HG02678 (cell line): ENCODE data around the gene TMC6.
"Not testable (repeated sequence)": the region's sequence is repeated elsewhere in the genome, so short reads cannot be mapped to it uniquely, and the experiment has no call there.

Experiments used
- ATAC-seq: cut with Tn5 transposase; IDR thresholded peaks from one replicate; pipeline ENCODE4 v1.9.1; 2021; ENCODE audit warnings: mild to moderate bottlenecking, moderate library complexity; ENCODE audit not compliant: unreplicated experiment

TMC6 gene

DNA sequence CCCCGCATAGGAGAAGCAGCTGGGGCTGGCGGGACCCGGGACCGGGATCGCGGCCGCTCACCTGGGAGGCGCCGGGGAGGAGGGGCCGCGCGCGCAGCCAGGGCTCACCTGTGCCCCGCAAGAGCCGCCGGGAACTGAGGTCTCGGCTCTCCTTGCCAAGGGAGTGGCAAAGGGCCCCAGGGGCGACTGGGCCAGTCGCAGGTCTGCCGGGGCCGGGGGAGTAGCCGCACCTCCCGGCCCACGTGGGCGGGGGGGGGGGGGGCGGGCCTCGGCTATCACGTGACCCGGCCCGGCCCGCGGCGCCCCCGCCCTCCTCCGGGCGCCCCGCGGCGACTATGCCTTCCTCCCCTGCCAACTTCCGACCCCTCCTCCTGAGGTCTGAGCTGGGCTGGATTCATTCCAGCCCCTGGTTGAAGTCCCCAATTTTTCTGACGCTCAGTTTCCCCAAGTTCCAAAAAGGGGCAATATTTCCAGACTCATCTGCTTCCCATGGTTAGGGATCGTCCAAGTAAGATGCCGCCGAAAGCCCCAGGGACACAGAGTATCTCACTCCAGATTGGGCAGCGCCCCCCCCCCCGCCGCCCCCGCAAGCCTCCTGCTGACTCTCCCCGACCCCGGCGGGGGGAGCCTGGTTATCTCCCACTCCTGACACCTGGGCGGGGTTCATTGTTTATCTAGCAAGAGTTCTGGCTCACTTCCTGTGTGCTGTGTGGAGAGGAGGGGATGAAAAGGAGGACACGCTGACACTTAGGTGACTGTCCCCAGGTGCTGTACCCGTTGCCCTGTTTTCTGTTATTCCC lies at the start of gene TMC6:
Gene TMC6 (minus strand): TSS at position 205 of the 800 bp plus-strand sequence. CDS start 1,923 bp downstream, outside the sequence.
- no peak for ATAC-seq

GRCh38 chr17:78176548-78177025 lies 48.0 kb upstream of the TMC6 start:
- ATAC-seq = no peak

GRCh38 chr17:78175643-78175981 lies 47.1 kb upstream of the TMC6 start:
- no peak for ATAC-seq

DNA sequence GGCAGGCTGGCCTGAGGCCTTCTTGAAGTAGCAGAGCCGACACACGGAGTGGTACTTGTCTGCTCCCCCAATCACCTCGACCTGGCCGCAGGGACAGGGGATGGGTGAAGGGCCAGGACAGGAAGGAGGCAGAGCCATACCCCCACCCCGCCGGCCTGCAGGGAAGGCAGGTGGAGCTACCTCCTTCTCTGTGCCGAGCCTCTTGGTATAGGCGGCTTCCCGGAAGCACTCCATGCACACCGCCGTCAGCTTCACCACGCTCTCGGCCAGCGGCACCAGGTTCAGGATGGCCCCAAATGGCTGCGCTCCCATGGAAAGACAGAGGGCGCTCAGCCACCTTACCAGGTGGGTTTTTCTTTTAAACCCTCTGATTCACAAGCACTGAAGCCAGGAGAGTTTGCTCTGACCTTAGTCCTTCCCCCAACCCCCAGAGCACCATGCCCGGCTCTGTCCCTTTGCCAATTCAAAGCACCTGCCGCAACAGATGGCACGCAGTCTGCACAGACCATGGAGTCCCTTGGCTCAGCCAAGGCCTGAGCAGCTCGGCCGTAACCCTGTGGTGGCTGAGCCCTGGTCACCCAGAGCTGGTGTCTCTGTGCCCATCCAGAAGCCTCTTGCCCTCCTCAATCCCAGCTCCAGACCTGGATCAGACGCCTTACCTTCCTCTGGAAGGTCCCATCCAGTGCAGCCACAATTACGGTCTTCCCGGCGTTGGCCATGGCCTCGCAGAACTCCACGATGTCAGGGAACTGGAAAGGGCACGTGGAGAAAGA lies 46.5 kb upstream of the TMC6 start:
- ATAC-seq = no peak

GRCh38 chr17:78174346-78174869 lies 45.9 kb upstream of the TMC6 start:
- ATAC-seq = no peak

GRCh38 chr17:78173097-78173715 lies 44.7 kb upstream of the TMC6 start:
- peak; percentile 42 for ATAC-seq

DNA sequence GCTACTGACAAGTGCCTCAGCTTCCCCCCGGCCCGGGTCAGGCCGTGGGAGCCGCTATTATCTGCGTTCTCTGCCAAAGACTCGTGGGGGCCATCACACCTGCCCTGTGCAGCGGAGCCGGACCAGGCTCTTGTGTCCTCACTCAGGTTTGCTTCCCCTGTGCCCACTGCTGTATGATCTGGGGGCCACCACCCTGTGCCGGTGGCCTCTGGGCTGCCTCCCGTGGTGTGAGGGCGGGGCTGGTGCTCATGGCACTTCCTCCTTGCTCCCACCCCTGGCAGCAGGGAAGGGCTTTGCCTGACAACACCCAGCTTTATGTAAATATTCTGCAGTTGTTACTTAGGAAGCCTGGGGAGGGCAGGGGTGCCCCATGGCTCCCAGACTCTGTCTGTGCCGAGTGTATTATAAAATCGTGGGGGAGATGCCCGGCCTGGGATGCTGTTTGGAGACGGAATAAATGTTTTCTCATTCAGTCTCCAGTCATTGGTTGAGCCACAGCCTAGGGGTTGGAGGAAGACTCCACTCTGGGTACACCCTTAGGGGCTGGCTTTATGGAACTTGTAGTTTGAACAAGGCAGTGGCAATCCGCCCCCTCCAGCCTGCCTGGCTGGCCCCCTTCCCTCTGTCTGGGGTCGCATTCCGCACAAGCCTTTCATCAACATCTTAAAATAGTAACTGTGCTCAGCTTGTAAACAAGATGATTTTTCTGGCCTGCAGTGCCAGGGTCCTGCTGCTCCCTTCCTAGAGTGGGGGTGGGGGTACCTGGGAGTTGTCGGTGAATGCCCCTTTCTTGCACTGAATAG lies 43.9 kb upstream of the TMC6 start:
- ATAC-seq = no peak

DNA sequence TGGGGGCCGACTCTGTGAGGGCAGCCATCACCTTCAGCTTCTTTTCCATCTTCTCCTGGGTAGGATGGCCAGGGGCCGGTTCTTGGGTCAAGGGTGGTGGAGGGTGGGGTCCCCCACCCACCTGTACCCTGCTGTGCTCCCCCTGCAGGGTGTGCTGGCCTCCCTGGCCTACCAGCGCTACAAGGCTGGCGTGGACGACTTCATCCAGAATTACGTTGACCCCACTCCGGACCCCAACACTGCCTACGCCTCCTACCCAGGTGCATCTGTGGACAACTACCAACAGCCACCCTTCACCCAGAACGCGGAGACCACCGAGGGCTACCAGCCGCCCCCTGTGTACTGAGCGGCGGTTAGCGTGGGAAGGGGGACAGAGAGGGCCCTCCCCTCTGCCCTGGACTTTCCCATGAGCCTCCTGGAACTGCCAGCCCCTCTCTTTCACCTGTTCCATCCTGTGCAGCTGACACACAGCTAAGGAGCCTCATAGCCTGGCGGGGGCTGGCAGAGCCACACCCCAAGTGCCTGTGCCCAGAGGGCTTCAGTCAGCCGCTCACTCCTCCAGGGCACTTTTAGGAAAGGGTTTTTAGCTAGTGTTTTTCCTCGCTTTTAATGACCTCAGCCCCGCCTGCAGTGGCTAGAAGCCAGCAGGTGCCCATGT lies 43.2 kb upstream of the TMC6 start:
- ATAC-seq = not testable (repeated sequence)

GRCh38 chr17:78170692-78171590 lies 42.4 kb upstream of the TMC6 start:
- ATAC-seq = no peak

DNA sequence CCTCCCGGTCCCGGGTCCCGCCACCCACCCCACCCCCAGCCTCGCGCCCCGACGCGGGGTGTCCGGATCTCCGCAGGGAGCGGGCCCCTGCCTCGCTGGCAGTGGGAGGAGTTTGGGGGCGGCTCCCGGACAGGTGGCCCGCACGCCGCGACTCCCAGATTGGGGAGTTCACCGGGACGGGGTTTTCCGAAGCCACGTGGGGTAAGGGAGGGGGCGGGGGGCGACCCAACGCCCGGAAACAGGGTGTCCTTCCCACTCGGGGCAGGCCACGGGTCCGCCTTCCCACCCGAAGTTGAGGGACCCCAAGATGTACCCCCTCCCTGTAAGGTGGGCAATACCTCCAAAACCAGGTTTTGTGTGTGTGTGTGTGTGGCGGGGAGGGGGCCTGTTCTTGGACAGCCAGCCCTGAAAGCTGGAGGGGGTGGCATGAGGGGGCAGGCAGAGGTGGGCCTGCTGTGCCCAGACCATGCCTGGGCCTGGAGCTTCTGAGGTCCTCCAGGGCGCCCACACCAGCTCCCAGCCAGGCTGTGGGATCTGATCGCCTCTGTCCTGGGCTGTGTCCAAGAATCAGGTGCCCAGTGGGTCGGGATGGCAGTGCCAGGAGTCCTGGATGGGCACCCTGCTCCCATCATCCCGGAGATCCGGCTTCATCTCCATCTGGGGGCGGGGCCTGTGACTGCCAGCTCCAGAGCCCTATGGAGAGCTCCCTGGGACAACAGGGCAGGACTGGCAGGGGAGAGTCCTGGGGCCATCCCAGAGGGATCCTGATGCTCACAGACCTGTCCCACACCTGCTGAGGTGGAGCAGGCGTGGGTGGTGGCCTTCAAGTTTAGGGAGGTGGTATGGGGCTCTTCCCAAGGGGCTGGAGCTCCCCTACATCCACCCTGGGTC lies 40.6 kb upstream of the TMC6 start:
- ATAC-seq = peak; percentile 19

GRCh38 chr17:78168242-78168902 lies 39.8 kb upstream of the TMC6 start, which contains the start of gene SYNGR2:
TSS of gene SYNGR2 (plus strand) at chr17:78168581. CDS start at chr17:78168617, 36 bp downstream.
- peak; percentile 67 for ATAC-seq

- no peak for ATAC-seq
Measured at GRCh38 chr17:78166416-78166815, 37.9 kb upstream of the TMC6 start.

DNA sequence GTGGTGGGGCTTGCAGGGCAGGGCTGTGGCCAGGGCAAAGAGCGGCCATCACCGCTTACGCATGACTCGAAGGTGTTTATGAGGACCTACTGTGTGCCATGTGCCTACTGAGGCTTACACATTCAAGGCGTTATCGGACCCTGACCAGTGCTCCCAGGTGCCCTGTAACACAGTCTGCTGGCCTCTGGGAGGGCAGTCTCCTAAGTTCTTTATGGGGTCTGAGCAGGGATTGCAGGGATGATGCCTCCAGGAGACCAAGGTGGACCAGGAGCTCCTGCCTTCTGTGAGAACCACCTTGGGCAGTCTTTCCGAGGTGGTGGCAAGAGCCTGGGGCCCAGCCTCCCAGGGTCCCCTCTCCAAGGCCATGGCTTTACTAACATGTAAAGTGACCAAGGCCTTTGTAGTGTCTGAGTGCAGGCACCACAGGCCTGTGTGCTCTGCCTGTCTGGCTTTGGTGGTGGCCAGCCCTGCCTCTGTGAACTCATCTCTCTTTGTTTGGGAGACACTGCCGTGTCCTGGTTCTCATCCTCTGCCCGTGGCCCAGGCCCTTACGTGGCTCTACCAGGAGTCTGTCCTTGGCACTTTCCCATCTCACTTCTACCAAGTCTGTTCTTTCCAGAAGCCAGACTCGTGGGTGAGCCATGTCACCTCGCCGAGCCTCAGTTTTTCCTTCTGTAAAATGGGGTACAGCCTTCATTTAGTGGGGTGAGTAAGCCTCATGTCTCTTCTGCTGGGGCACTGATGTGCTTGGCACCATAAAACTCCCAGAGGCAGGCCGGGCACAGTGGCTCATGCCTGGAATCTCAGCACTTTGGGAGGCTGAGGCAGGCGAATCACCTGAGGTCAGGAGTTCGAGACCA lies 36.4 kb upstream of the TMC6 start:
- no peak for ATAC-seq

DNA sequence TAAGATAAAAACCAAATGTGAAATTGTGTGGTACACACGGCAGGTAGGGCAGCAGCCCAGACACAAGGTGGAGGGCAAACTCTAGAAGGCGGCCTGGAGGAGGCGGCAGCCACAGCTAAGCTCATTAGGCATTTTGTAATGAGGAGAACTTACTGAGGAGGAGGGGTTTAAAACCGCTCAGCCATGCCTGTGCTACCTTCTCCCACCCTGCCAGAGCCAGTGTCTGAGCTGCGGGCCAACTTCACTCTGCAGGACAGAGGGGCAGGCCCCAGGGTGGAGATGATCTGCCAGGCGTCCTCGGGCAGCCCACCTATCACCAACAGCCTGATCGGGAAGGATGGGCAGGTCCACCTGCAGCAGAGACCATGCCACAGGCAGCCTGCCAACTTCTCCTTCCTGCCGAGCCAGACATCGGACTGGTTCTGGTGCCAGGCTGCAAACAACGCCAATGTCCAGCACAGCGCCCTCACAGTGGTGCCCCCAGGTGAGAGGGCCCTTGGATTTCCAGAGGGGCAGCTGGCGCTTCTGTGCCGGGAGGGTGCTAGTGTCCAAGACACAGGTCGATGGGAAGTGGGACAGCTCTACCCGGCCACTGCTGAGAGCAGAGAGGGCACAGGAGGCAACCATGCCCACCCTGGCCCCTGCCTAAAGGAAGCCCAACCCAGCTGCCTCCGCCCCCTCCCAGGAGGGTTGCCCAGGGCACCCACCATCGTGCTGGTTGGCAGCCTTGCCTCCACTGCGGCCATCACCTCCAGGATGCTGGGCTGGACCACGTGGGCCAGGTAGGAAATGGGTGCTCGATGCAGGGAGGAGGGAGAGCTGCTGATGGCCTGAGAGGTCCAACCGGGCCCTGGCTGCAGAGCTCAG lies 35.6 kb upstream of the TMC6 start:
- no peak for ATAC-seq

- ATAC-seq = no peak
Measured at GRCh38 chr17:78159575-78160158, 31.1 kb upstream of the TMC6 start.
